WTC11 (cell line): Measurements from ENCODE around the gene JMJD7. TPM values are rescaled to one million over a fixed set of nuclear protein-coding genes. Genes with fewer than 3 reads are reported as not detected.

Experiments
- ATAC-seq: fragments of 200-7000 bp; cut with Tn5 transposase; 2 replicates; pipeline ENCODE4 v1.10.0; 2021; ENCODE audit warnings: mild to moderate bottlenecking, moderate library complexity
- CTCF ChIA-PET: fragments of 300-600 bp; sonication (Branson Sonifier 250); formaldehyde crosslinking; loops from one replicate; lab custom pipeline; 2021; ENCODE audit warnings: antibody characterized with exemption; lab: Charles Lee
- POLR2A ChIA-PET: fragments of 350-600 bp; sonication (Branson Sonifier 250); formaldehyde crosslinking; loops from one replicate; lab custom pipeline; 2021; ENCODE audit warnings: antibody characterized with exemption; lab: Charles Lee
- DNase-seq: peaks from one replicate; pipeline ENCODE4 v3.0.0; 2021; ENCODE audit warnings: low spot score
- H3K27ac Mint-ChIP-seq: 2 replicates; pipeline ENCODE4 v1.8.0; 2021; ENCODE audit warnings: mixed read lengths
- H3K27me3 Mint-ChIP-seq: 2 replicates; pipeline ENCODE4 v1.8.0; 2021; ENCODE audit warnings: low read depth, mild to moderate bottlenecking, moderate library complexity, mixed read lengths
- H3K36me3 Mint-ChIP-seq: 2 replicates; pipeline ENCODE4 v1.8.0; 2021; ENCODE audit warnings: mixed read lengths
- H3K4me1 Mint-ChIP-seq: 2 replicates; pipeline ENCODE4 v1.8.0; 2022; ENCODE audit warnings: mixed read lengths
- H3K4me3 Mint-ChIP-seq: 2 replicates; pipeline ENCODE4 v1.8.0; 2021; ENCODE audit warnings: mild to moderate bottlenecking, moderate library complexity, mixed read lengths
- H3K9me3 Mint-ChIP-seq: 2 replicates; pipeline ENCODE4 v1.8.0; 2021; ENCODE audit warnings: mixed read lengths
- AFF4 ChIP-seq: sonication (generic); formaldehyde crosslinking; IDR thresholded peaks from 2 replicates; pipeline ENCODE4 v1.8.1; 2023; ENCODE audit warnings: mild to moderate bottlenecking, missing genetic modification reagents, borderline replicate concordance
- ATF1 ChIP-seq: sonication (generic); formaldehyde crosslinking; IDR thresholded peaks from 2 replicates; pipeline ENCODE4 v1.8.1; 2023; ENCODE audit warnings: mild to moderate bottlenecking, moderate library complexity, missing genetic modification reagents
- ATF2 ChIP-seq: sonication (generic); formaldehyde crosslinking; IDR thresholded peaks from 2 replicates; pipeline ENCODE4 v1.8.1; 2022; ENCODE audit warnings: low read depth, missing genetic modification reagents, borderline replicate concordance
- HMGXB4 ChIP-seq: sonication (generic); formaldehyde crosslinking; IDR thresholded peaks from 2 replicates; pipeline ENCODE4 v1.8.1; 2023; ENCODE audit warnings: mild to moderate bottlenecking, moderate library complexity, missing genetic modification reagents
- JAZF1 ChIP-seq: fragments of 250-450 bp; sonication (Bioruptor Pico); IDR thresholded peaks from 2 replicates; pipeline ENCODE4 v1.9.0; 2021; ENCODE audit warnings: moderate library complexity, mild to moderate bottlenecking, inconsistent platforms
- NFYB ChIP-seq: sonication (generic); formaldehyde crosslinking; conservative IDR thresholded peaks from 2 replicates; pipeline ENCODE4 v1.8.0; 2022; ENCODE audit warnings: low read depth, missing genetic modification reagents
- OVOL2 ChIP-seq: fragments of 250-450 bp; sonication (Bioruptor Pico); IDR thresholded peaks from 2 replicates; pipeline ENCODE4 v1.9.0; 2021; ENCODE audit warnings: mild to moderate bottlenecking, borderline replicate concordance
- SMAD4 ChIP-seq: sonication (generic); formaldehyde crosslinking; IDR thresholded peaks from 2 replicates; pipeline ENCODE4 v1.8.0; 2022; ENCODE audit warnings: mild to moderate bottlenecking, missing genetic modification reagents
- SOX15 ChIP-seq: fragments of 250-450 bp; sonication (Bioruptor Pico); IDR thresholded peaks from 2 replicates; pipeline ENCODE4 v1.9.0; 2021; ENCODE audit warnings: mild to moderate bottlenecking
- STAT6 ChIP-seq: sonication (generic); formaldehyde crosslinking; conservative IDR thresholded peaks from 2 replicates; pipeline ENCODE4 v1.8.1; 2023; ENCODE audit warnings: mild to moderate bottlenecking, low read depth, missing genetic modification reagents, moderate library complexity
- USF2 ChIP-seq: sonication (generic); formaldehyde crosslinking; IDR thresholded peaks from 2 replicates; pipeline ENCODE4 v1.8.1; 2023; ENCODE audit warnings: mild to moderate bottlenecking, missing genetic modification reagents, moderate library complexity
- ZNF416 ChIP-seq: fragments of 250-450 bp; sonication (Bioruptor Pico); IDR thresholded peaks from 2 replicates; pipeline ENCODE4 v1.9.0; 2021; ENCODE audit warnings: mild to moderate bottlenecking, inconsistent platforms
- ZNF532 ChIP-seq: fragments of 250-450 bp; sonication (Bioruptor Pico); IDR thresholded peaks from 2 replicates; pipeline ENCODE4 v1.9.0; 2021; ENCODE audit warnings: mild to moderate bottlenecking, borderline replicate concordance
- total RNA-seq: library from RNA; stranded (reverse); gene quantifications from 3 replicates; pipeline ENCODE4 v1.2.3, GENCODE V29; 2021

The JMJD7 gene
- total RNA-seq, 1 experiment from 2014 or later: 19.9 TPM

- CTCF ChIA-PET: interaction anchor here (0.7 to 4.0 kb wide), 4 partner anchors 9 to 122 kb away, joined by 3 to 25 read pairs (median 8); partner anchors contain the start of gene MAPKBP1
- H3K27ac Mint-ChIP-seq: no peak overlapping the region
- H3K9me3 Mint-ChIP-seq: peaks cover 4% of the 10 kb centered on the region
- DNase-seq (no peak), ATAC-seq (no peak)
- peaks cover 28% of the 10 kb centered on the region for H3K4me1 Mint-ChIP-seq
- POLR2A ChIA-PET: no interaction called here
- H3K4me3 Mint-ChIP-seq: no peak overlapping the region
- H3K36me3 Mint-ChIP-seq: peaks cover 3% of the 10 kb centered on the region; the same call in 1 of the 2 replicates
- H3K27me3 Mint-ChIP-seq: no peaks in the 10 kb centered on the region
- no peak for TF ChIP-seq ATF2 (CRISPR knock-in tag)
- TF ChIP-seq NFYB (CRISPR knock-in tag): no peak
- no peak for TF ChIP-seq JAZF1
- TF ChIP-seq HMGXB4 (CRISPR knock-in tag): no peak
- TF ChIP-seq STAT6 (CRISPR knock-in tag): no peak
- no peak for TF ChIP-seq AFF4 (CRISPR knock-in tag)
- TF ChIP-seq ZNF532 (CRISPR knock-in tag): no peak
- TF ChIP-seq SOX15 (CRISPR knock-in tag): no peak
- no peak for TF ChIP-seq OVOL2 (CRISPR knock-in tag)
- no peak for TF ChIP-seq USF2 (CRISPR knock-in tag)
- TF ChIP-seq ZNF416 (CRISPR knock-in tag): no peak
- TF ChIP-seq SMAD4: no peak
- TF ChIP-seq ATF1: no peak
Measured at GRCh38 chr15:41783296-41783695, 44.6 kb upstream of the JMJD7 start.
